ENCODE measurements around the gene PRKCE.

PRKCE gene

DNA sequence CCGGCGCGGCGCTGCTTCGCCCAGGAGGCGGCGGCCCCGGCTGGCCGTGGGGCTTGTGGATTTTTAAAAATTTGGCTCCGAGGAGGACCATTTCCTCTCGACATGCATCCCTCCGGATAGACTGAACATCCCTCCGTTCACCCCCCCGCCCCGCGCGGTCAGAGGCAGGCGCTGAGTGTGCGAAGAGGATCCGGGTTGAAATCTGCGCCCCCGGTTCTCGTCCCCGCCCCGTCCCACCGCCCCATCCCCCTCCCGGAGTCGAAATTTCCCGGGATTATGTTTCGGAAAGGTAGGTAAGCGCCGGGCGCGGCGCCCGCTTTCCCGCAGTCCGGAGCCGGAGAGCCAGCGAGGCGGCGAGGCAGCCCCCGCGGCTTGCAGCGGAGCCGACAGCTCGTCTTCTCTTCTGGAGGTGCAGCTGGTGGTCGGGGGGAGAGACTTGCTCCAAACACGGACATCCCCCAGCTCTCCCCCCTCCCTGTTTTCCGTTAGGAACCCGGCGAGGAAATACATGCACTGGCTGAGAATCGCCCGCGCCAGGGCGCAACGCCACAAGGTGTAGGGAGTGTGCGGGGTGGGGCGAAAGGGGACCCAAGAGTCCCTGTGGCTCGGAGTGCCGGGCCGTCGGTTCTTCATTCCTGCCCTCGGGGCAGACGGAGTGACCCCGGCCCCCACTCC lies at the start of gene PRKCE:
TSS of gene PRKCE (plus strand) at position 261 of the 675 bp plus-strand sequence.
- DNase-seq (ENCODE audit: low read depth), result no peak

DNA sequence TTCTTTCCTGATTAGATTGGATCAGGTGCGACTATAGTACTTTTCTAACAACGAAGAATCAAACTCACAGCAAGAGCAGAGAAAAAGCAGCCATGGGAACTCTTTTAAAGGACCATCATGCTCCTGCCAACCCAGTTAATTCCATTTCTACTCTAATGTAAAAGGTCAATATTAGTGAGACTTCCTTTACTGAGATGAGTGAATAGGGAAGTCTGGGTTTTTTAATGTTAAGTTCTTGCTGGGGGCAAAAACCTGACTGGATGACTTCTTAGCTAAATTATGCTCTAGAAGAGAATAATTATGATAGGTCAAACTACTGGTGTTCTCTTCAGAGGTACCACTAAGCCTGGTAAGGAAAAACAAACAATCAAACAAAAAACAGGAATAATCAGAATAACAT lies 48.9 kb upstream of the PRKCE start:
- no peak for DNase-seq (ENCODE audit: low read depth)

DNA sequence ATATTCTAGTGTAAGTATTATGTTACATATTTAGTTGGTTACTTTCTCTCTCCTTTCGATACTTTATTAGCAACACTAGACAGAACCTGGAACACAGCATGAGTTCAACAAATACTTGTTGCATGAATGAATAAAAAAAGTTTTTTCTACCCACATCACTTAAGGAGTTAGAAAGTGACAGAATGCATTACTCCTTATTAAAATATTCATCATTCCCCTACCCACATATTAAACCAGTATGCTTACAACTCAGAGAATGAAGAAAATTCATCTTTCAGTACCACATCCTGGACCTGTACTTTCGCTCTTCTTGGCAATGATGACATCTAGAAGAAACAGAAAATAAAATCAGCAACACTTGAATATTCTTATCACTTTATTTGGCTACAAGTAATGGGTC lies 46.4 kb upstream of the PRKCE start:
- DNase-seq (ENCODE audit: low read depth), result no peak

DNA sequence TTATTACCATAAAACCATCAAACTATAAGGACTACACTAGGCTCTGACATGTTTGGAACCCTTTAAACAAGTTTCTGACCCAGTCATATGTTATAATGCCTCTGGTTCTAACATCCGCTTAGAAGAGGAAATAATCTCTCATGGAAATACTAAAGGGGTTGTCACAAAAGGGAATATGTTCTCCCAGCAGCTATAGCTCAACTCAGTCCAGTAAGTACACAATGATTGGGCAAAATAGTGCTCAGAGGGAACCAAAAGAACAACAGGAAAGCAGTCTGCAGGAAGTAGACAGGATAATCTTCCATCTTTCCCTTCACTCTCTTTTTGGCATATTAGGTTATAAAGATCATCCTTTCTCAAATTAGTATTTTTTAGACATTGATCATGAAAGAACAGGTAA lies 44.7 kb upstream of the PRKCE start:
- no peak for DNase-seq (ENCODE audit: low read depth)

DNA sequence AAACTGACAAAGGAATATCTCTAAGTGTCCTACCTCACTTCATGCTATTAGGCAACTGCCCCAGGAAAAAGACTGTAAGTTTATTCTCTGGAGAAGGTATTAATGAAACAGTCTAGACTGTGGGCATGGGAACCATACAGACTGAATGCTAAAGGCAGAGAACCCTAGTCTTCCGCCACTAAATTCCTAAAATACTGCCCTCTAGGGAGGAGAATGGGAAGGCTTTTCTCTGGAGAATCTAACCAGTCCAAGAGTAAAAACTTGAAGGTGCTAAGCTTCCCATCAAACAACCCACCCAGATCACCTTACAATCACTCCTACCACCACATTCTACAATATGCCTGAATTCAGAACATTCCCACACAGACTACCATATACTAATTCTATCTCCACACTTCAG lies 43.8 kb upstream of the PRKCE start:
- no peak for DNase-seq (ENCODE audit: low read depth)

DNA sequence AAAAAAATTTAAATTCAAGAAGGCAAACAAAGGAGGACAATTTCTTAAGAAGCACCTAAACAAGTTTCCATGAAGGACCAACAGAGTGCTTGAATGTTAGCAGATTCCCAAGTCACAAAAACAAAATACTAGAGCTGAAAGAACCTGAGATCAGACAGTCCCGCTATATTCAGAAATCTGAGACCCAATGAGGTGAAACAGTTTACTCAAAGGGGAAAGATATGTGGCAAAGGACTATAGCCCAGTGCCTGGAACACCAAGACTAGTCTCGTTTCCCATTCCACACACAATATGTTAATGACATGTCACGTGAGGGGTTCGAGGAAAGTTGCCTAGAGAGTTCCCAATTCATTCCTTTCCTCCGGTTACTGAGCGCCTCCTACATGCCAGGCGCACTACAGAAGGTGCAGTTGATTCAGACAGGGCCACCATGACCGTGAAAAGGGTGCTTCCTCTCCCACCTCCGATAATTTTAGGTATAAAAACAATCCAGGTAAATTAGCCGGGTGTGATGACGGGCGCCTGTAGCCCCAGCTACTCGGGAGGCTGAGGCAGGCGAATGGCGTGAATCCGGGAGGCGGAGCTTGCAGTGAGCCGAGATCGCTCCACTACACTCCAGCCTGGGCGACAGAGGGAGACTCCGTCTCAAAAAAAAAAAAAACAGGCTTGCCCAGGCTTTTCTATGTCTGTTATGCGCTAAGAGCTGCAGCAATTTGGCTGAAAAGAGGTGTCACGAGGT lies 41.0 kb upstream of the PRKCE start:
- DNase-seq (ENCODE audit: low read depth), result peak; percentile 4

DNA sequence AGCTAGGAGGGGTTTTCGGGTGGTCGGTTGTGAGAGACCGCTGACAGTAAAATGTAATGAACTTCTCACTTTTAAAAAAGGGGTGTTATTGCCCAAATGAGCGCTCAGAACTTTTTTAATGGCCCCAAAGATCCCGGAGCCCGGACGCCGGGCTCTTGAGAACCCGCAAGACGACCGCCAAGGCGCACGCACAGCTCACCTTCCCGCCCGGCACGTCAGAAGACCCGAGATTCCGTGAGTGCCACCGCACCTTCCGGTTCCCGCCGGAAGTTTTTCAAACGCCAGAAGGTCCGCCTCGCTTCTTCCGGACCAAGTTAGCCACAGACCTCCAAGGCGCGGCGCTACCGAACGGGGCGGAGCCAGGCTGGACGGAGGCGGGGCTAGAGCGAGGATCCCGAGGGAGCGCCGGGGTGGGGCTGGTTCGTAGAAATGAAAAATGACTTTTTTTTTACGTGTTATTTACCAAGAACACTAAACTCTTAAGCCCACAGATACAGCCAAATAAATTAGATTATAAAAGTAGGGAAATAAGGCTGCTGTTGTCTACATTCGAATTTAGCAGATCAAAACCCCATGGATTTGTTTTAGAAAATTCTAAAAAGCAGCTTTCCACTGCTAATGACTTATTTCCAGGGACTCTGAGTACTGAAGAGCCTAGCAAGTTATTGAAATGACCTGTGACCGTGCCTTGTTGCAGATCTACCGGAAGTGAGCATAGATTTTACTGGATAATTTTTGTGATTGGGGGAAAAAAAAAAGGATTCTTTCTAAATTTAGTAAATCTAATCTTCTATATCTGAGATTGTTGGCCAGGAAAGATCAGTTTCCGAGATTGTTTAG lies 40.2 kb upstream of the PRKCE start, which contains the start of gene SRBD1:
TSS of gene SRBD1 (minus strand) at position 248 of the 840 bp plus-strand sequence. CDS start 5,826 bp downstream, outside the sequence.
- DNase-seq (ENCODE audit: low read depth), result peak; percentile 79

DNA sequence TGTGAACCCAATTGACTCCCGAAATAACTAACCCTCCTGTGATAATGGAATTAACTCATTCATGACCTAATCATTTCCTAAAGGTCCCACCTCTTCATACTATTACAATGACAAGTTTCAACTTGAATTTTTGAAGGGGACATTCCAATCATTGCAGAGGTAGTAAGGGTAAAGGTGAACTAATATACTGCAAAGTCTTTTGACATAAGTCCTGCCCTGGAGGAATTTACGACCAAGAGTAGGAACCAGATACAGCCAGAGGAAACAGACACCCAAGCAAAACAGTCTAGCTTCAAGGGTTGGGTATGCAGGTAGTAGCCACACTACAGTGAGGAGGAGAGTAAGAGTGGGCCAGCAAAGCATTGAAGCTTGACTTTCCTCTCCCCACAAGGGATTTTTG lies 39.2 kb upstream of the PRKCE start:
- no peak for DNase-seq (ENCODE audit: low read depth)

DNA sequence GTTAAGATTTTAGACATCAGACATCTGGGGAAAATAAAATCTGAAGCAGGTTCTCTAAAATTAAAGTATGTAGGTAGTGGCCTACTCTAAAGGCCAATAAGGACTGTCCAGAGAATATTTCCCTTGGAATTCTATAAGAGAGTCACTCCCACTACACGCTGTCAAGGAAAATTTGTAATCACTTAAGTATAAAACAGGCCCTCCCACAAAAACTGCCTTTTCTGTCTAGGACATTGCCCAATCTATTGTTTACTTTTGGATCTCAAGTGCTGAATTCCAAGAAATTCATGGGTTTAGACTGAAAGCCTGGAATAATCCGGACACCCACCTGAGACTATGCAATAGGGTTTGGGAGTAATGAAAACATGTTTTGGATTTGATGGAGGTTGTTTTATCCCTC lies 38.7 kb upstream of the PRKCE start:
- no peak for DNase-seq (ENCODE audit: low read depth)

DNA sequence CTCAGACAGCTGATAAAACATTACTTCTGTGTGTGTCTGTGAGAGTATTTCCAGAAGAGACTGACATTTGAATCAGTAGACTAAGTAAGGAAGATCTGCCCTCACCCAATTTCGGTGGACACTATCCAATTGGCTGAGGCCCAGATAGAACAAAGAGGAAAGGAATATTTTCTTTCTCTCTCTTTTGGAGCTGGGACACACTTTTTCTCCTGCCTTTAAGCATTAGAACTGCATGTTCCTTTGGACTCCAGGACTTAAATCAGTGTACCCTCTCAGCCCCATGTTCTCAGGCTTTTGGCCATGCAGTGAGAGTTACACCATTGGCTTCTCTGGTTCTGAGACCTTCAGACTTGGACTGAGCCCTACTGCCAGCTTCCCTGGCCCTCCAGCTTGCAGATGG lies 37.1 kb upstream of the PRKCE start:
- no peak for DNase-seq (ENCODE audit: low read depth)

DNA sequence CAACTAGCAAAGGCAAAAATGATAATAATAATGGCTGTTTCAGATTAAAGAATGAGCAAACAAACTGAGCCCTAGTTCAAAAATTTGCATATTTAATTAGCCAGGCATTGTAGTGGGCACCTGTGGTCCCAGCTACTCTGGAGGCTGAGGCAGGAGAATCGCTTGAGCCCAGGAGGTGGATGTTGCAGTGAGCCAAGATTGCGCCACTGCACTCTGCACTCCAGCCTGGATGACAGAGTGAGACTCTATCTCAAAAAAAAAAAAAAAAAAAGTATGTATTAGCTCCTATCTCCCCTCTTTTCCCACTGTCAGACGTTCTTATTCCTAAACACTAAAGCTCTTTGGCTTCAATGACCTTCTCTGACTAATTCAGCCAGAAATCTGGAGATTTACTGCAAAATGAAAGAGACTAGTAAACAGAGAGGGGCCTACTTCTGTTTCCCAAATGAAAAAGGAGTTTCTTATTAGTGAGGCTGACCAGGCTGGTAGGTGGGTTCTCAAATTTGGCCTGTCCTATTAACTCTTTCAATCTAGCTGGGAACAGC lies 36.5 kb upstream of the PRKCE start:
- no peak for DNase-seq (ENCODE audit: low read depth)

DNA sequence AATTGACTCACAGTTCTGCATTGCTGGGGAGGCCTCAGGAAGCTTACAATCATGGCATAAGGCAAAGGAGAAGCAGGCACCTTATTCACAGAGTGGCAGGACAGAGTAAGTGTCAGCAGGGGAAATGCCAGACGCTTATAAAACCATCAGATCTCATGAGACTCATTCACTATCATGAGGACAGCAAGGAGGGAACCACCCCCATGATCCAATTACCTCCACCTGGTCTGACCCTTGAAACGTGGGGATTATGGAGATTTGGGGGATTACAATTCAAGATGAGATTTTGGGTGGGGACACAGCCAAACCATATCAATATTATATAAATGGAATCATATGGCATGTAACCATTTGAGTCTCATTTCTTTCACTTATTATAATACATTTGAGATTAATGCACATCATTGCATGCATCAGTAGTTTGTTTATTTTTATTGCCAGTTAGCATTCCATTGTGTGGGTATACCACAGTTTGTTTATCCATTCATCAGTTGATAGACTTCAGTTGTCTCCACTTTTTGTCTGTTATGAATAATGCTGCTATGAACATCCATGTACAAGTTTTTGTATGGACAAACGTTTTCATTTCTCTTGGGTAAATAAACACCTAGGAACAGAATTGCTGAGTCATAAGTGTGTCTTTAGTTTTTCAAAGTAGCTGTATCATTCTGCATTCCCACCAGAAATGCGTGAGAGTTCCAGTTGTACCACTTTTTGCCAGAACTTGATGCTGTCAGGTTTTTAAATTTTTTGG lies 34.6 kb upstream of the PRKCE start:
- DNase-seq (ENCODE audit: low read depth), result no peak

DNA sequence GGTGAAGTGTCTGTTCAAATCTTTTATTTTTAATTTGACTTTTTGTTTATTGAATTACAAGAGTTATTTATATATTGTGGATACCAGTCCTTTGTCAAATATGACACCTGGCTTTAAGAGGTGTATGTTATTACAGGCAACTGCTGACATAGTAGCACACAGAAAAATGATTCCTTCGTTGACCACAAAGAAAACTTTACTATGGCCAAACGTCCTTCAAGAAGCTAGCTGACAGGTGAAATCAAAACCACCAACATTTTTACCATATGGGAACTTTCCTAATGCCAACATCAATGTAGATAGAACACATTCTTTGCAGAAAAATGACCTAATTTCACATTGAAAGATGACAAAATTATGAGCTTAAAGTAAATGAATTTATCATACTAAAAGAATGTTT lies 34.0 kb upstream of the PRKCE start:
- no peak for DNase-seq (ENCODE audit: low read depth)

DNA sequence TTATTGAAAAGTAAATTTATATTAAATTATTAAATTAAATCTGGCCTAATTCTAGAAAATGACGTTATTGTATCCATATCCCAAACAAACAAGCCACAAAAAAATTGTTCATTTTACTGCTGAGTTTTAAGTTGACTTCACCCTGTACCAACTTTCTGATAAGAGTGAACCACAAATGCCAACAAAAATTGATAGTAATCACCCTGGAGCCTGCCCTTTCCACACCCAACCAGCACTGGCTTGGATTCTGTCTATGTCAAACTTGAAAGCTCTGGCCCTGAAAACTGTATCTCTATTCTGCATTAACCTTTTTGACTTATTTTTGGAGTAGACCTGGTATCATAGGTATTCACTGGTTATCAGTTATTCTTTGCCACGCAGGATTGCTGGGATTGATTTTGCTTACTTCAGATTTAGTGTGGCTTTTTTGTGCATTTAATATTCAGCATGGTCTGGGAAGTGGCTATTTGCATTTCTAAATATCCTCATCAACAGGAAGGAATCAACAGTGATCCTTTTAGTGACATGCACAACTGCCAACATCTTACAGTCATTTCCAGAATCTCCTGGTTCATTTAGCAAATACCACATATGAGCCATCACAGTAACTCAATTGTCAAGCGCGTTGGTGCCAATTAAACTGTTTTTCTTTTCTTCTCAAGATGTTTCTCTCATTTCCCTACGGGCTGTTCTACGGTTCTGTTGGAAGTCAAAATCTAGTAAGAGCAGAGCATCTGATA lies 29.0 kb upstream of the PRKCE start:
- no peak for DNase-seq (ENCODE audit: low read depth)

DNA sequence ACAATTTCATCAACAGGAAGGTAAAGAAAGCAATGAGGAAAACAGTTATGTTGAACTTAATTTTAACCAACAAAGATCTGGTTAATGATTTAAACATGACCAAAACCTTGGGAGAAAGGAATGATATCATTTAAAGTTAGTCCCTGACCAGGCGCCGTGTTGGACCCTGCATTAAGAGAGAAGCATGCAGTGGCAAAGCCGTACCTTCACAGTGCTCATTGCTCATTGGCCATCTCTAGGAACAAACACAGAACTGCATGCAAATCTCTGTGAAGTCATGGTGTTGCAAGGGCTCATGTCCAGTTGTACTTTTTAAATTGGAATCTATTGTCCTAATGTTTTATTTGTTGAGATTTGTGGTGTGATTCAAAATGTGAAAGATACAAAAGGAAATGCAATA lies 28.4 kb upstream of the PRKCE start:
- DNase-seq (ENCODE audit: low read depth), result no peak

DNA sequence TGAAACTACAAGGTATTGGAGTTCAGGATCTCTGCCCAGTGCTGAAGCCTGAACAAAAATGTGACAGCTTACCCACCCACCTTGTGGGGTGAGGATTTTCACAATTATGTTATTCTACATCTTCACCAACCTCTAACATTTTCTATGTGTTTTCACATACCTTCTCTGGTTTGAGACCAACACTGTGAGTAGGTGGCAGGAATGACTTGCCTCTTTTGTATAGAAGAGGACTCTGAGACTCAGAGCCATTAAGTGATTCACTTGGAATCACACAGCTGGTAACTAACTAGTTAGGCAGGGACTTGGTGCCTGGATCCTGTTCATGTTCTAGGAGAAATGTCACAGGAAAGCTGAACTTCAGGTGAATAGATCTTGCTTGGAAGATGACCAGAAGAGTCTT lies 25.7 kb upstream of the PRKCE start:
- DNase-seq (ENCODE audit: low read depth), result no peak

DNA sequence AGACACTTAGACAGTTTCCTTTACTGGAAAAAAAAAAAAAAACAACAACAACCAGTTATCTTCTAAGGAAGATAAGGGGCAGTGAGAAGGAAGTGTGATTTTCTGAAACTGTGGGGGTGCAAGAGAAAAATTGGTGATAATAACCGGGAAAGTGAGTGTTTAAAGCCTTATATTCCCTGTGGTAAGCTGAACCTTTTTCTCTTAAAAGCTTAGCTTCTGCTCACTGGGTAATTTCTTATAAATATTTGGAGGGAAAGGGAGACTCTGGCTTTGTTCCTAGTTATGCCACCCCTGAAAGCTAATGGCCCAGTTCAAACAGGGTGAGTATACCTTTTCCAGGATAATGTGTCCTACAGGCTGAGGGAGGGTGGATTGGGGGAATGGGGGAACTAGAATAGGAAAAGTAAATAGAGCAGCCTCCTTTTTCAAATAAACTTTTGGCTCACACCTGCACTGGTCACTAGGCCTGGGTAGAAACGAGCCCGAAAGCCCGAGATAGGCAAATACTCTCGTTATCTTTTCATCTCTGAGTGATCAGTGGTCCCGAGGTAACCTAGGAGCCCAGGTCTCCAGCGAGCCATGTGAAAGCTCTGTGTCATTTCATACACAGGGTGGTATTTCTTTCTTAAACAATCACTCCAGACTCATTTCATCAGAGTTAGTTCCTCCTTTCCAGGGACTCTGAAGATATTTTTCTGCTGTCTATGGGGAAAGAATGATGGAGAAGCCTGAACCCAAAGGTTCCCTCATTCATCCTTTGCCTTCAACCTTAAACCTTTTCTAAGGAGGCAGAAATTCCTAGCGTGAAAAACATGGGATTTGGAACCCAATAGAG lies 24.9 kb upstream of the PRKCE start:
- no peak for DNase-seq (ENCODE audit: low read depth)

DNA sequence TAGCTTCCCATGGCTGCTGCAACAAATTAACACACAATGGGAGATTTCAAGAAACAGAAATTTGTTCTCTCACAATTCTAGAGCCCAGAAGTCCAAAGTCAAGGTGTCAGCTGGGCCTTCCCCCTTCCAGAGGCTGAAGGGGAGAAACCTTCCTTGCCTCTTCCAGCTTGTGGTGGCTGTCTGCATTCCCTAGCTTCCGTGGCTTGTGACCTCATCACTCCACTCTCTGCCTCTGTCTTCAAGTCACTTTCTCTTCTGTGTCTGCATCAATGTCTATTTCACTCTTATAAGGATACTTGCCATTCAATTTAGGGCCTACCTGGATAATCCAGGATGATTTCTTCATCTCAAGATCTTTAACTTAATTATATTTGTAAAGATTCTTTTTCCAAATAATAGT lies 23.6 kb upstream of the PRKCE start:
- no peak for DNase-seq (ENCODE audit: low read depth)

DNA sequence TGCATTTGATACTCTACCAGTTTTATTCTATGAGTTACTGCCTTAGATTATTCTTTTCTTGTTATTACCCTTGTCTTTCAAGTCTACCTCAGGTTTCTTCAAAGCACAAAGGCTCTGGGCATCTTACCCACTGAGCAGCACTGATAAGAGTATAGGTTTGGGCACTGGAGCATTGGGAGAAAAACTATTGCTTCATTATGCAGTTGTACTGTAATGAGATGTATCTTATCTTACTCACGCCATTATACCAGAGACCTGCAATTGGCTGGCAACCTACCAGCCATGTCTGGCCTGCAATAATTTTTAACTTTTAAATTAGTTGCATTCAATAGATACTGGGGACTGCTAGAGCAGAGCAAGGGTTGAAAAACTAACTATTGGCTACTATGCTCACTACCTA lies 21.5 kb upstream of the PRKCE start:
- no peak for DNase-seq (ENCODE audit: low read depth)

DNA sequence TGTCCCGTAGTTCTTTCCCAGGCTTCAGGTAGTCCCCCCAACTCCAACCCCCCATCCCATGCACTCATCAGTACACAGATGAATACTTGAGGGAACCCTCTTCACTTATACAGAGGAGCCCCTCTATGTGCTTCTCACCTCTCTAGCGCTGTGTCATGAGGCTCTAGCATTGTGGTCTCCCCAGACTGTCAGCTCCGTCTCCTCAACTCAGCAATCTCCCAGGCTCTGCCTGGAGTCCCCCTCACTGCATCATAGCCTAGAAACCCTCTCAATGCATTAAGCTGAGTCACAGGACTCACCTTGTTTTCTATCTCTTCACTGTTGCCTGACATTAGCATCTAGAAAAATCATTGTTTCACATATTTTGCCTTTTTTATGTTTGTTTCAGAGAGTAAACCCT lies 20.2 kb upstream of the PRKCE start:
- DNase-seq (ENCODE audit: low read depth), result no peak

Measured in stimulated activated CD8-positive, alpha-beta memory T cell treated with anti-CD3 and anti-CD28 coated beads, Interleukin-15, amount 100 ng/mL, for 1 hour (primary cell).